Testis (tissue), 3 donors: ENCODE data around the gene MAPK6. TPM values are rescaled to one million over a fixed set of nuclear protein-coding genes. Genes with fewer than 3 reads are reported as not detected.

Experiments used
- DNase-seq: peaks from one replicate; pipeline ENCODE4 v3.0.0-alpha.2; 2019
- H3K27ac ChIP-seq, 2 donors: fragments of 200-600 bp; sonication (generic); one replicate each; pipeline ENCODE4 v1.5.1; 2019
- H3K27me3 ChIP-seq: fragments of 200-600 bp; sonication (generic); one replicate; pipeline ENCODE4 v1.5.1; 2019
- H3K36me3 ChIP-seq: fragments of 200-600 bp; sonication (generic); one replicate; pipeline ENCODE4 v1.5.1; 2017; ENCODE audit warnings: low read depth; ENCODE audit errors: missing control alignments
- H3K4me1 ChIP-seq: fragments of 200-600 bp; sonication (generic); one replicate; pipeline ENCODE4 v1.5.1; 2019
- H3K4me3 ChIP-seq, 2 donors: fragments of 200-600 bp; sonication (generic); one replicate each; pipeline ENCODE4 v1.5.1; 2017 to 2019
- H3K9me3 ChIP-seq: fragments of 200-600 bp; sonication (generic); one replicate; pipeline ENCODE4 v1.5.1; 2017
- CTCF ChIP-seq, 3 experiments: fragments of 450-650 bp in 2 of 3; fragments of 200-600 bp in 1 of 3; sonication (generic) in 1 of 3; IDR thresholded peaks; one replicate each; pipeline ENCODE4 v1.5.1; 2016 to 2019; ENCODE audit warnings: antibody characterized with exemption in 3 of 3, mild to moderate bottlenecking in 2 of 3, moderate library complexity in 1 of 3
- POLR2A ChIP-seq: fragments of 450-650 bp; IDR thresholded peaks from one replicate; pipeline ENCODE4 v1.6.1; 2017; ENCODE audit warnings: antibody characterized with exemption, mild to moderate bottlenecking, moderate library complexity
- WGBS, 2 donors: methylation state at CpG; one replicate each; pipeline ENCODE4 v1.1.5; 2018; 5-methylcytosine and 5-hydroxymethylcytosine counted together
- intact Hi-C: fragments of 100-400 bp; cut with DNase I; formaldehyde crosslinking; loops from one replicate; pipeline ENCODE4 v1.15.1; 2023; ENCODE audit warnings: low total_unique reads
- polyA plus RNA-seq: library from polyadenylated mRNA; stranded (reverse); fragments of 350-450 nt; fragmentation: Illumina TruSeq; extraction: RNeasy Lipid Tissue Mini Kit (QIAGEN cat#74804); gene quantifications from one replicate; pipeline ENCODE4 v1.2.3, GENCODE V29; 2014; ENCODE audit warnings: low read depth, low replicate concordance; ENCODE audit not compliant: insufficient read depth
- total RNA-seq, 2 donors: library from RNA; depleted of rRNA; stranded (reverse); fragments of >200 nt; gene quantifications; one replicate each; pipeline ENCODE4 v1.2.3, GENCODE V29; 2016

MAPK6 gene
- total and polyA plus RNA-seq, 3 donors from 2014 or later, result 50.6 to 58.8 (median 57.6) TPM

- no peak overlapping the region for H3K4me3 ChIP-seq
- no peaks in the 10 kb centered on the region for H3K9me3 ChIP-seq
- no peak overlapping the region for H3K27ac ChIP-seq
- 68 to 84% methylated on average over 6 of the region's 6 CpGs for WGBS, 2 donors
- intact Hi-C loops, result no loop called here
- no peaks in the 10 kb centered on the region for H3K27me3 ChIP-seq
- TF ChIP-seq CTCF (IDR thresholded peaks at IDR 0.05) (no peak), POLR2A (no peak)
- DNase-seq, result peak; percentile 38
- H3K4me1 ChIP-seq, result no peaks in the 10 kb centered on the region
- H3K36me3 ChIP-seq, result no peaks in the 10 kb centered on the region
Observed at GRCh38 chr15:52100807-52101442, 81.9 kb downstream of the MAPK6 start.

- H3K4me1 ChIP-seq, result no peaks in the 10 kb centered on the region
- H3K27me3 ChIP-seq, result no peaks in the 10 kb centered on the region
- 90 to 92% methylated on average over 16 of the region's 16 CpGs for WGBS, 2 donors
- TF ChIP-seq CTCF (IDR thresholded peaks at IDR 0.05), result no peak
- no peak for TF ChIP-seq POLR2A
- H3K4me3 ChIP-seq, result no peak overlapping the region
- no peak overlapping the region for H3K27ac ChIP-seq
- H3K9me3 ChIP-seq, result no peaks in the 10 kb centered on the region
- no peak for DNase-seq
- no peaks in the 10 kb centered on the region for H3K36me3 ChIP-seq
- intact Hi-C loops, result no loop called here
Observed at GRCh38 chr15:52101542-52102323, 82.7 kb downstream of the MAPK6 start.

- WGBS, 2 donors, result 85 to 93% methylated on average over 2 of the region's 2 CpGs
- H3K4me3 ChIP-seq, result no peak overlapping the region
- DNase-seq, result no peak
- no peaks in the 10 kb centered on the region for H3K36me3 ChIP-seq
- no peak overlapping the region for H3K27ac ChIP-seq
- no peaks in the 10 kb centered on the region for H3K9me3 ChIP-seq
- H3K27me3 ChIP-seq, result no peaks in the 10 kb centered on the region
- no peak for TF ChIP-seq CTCF (IDR thresholded peaks at IDR 0.05)
- no peak for TF ChIP-seq POLR2A
- H3K4me1 ChIP-seq, result no peaks in the 10 kb centered on the region
- intact Hi-C loops, result no loop called here
Observed at GRCh38 chr15:52102463-52102862, 83.4 kb downstream of the MAPK6 start.

- intact Hi-C loops, result no loop called here
- WGBS, 2 donors, result 71 to 76% methylated on average over 5 of the region's 5 CpGs
- H3K27ac ChIP-seq, result no peak overlapping the region
Observed at GRCh38 chr15:52103217-52104207, 84.5 kb downstream of the MAPK6 start.

More at GRCh38 chr15:52103217-52104207, 84.5 kb downstream of the MAPK6 start:
- Histone ChIP-seq H3K27me3 (no peaks in the 10 kb centered on the region), H3K9me3 (no peaks in the 10 kb centered on the region), H3K4me1 (no peaks in the 10 kb centered on the region), H3K4me3 (no peak overlapping the region), H3K36me3 (no peaks in the 10 kb centered on the region)
- TF ChIP-seq POLR2A (no peak), CTCF (IDR thresholded peaks at IDR 0.05) (no peak)
- peak; percentile 26 for DNase-seq
